HTR-8/SVneo (cell line): ENCODE measurements around the gene ARHGEF33.
A peak's percentile ranks its signal among the peaks of the same experiment; 100 is the strongest.
"Not testable (repeated sequence)": the region's sequence is repeated elsewhere in the genome, so short reads cannot be mapped to it uniquely, and the experiment has no call there.

Source experiments
- DNase-seq: peaks from one replicate; pipeline ENCODE4 v3.0.0; 2011; ENCODE audit warnings: low spot score, mixed read lengths; ENCODE audit not compliant: insufficient read length
- FAIRE-seq: peaks from 2 replicates; lab custom pipeline; 2011; peaks lifted over from hg19 to GRCh38; lab: Jason Lieb, UNC

The ARHGEF33 gene

GRCh38 chr2:38907743-38908562, 18.3 kb downstream of the ARHGEF33 start:
- DNase-seq = no peak
- FAIRE-seq = no peak

- FAIRE-seq (no peak), DNase-seq (no peak)
Observed at GRCh38 chr2:38909872-38910271, 20.2 kb downstream of the ARHGEF33 start.

GRCh38 chr2:38911191-38911590, 21.5 kb downstream of the ARHGEF33 start:
- DNase-seq (no peak), FAIRE-seq (no peak)

- FAIRE-seq (no peak), DNase-seq (no peak)
Observed at GRCh38 chr2:38912619-38913018, 22.9 kb downstream of the ARHGEF33 start.

GRCh38 chr2:38922389-38922788, 32.7 kb downstream of the ARHGEF33 start:
- no peak for DNase-seq
- FAIRE-seq = no peak

- FAIRE-seq (no peak), DNase-seq (no peak)
Observed at GRCh38 chr2:38922902-38923301, 33.2 kb downstream of the ARHGEF33 start.

GRCh38 chr2:38925982-38926381, 36.3 kb downstream of the ARHGEF33 start:
- DNase-seq (no peak), FAIRE-seq (no peak)

- FAIRE-seq (no peak), DNase-seq (no peak)
Observed at GRCh38 chr2:38930600-38930999, 40.9 kb downstream of the ARHGEF33 start.

GRCh38 chr2:38932586-38932985, 42.9 kb downstream of the ARHGEF33 start:
- no peak for FAIRE-seq
- no peak for DNase-seq

GRCh38 chr2:38933653-38934052, 44.0 kb downstream of the ARHGEF33 start:
- DNase-seq = no peak
- no peak for FAIRE-seq

GRCh38 chr2:38934742-38935141, 45.1 kb downstream of the ARHGEF33 start:
- FAIRE-seq (no peak), DNase-seq (no peak)

- no peak for DNase-seq
- FAIRE-seq = no peak
Observed at GRCh38 chr2:38935568-38936172, 46.0 kb downstream of the ARHGEF33 start.

- not testable (repeated sequence) for DNase-seq, FAIRE-seq
Observed at GRCh38 chr2:38936516-38936915, 46.8 kb downstream of the ARHGEF33 start.

- FAIRE-seq (no peak), DNase-seq (no peak)
Observed at GRCh38 chr2:38937548-38937947, 47.9 kb downstream of the ARHGEF33 start.

GRCh38 chr2:38940746-38941145, 51.1 kb downstream of the ARHGEF33 start:
- FAIRE-seq (no peak), DNase-seq (no peak)

- DNase-seq = no peak
- no peak for FAIRE-seq
Observed at GRCh38 chr2:38943784-38944183, 54.1 kb downstream of the ARHGEF33 start.

- DNase-seq (no peak), FAIRE-seq (no peak)
Observed at GRCh38 chr2:38945372-38945771, 55.7 kb downstream of the ARHGEF33 start.

- DNase-seq = no peak
- no peak for FAIRE-seq
Observed at GRCh38 chr2:38945911-38946310, 56.2 kb downstream of the ARHGEF33 start.

- DNase-seq = peak; percentile 87
- FAIRE-seq = peak; percentile 70
Observed at GRCh38 chr2:38947241-38948239, 57.9 kb downstream of the ARHGEF33 start.

GRCh38 chr2:38948387-38948882, 58.8 kb downstream of the ARHGEF33 start:
- FAIRE-seq (no peak), DNase-seq (no peak)
